Epithelial cell of proximal tubule (primary cell): ENCODE results near the gene LSAMP. TPM values are rescaled to one million over a fixed set of nuclear protein-coding genes. Genes with fewer than 3 reads are reported as not detected.
"Not testable (repeated sequence)": the region's sequence is repeated elsewhere in the genome, so short reads cannot be mapped to it uniquely, and the experiment has no call there.

Experiments
- DNase-seq: peaks from one replicate; pipeline ENCODE4 v3.0.0-alpha.2; 2011; ENCODE audit warnings: low read depth
- H3K4me3 ChIP-seq: 2 replicates; pipeline ENCODE4 v1.5.1; 2011; ENCODE audit warnings: low read depth, mild to moderate bottlenecking, low read length
- CTCF ChIP-seq: conservative IDR thresholded peaks from 2 replicates; pipeline ENCODE4 v1.5.1; 2012; ENCODE audit warnings: low read depth, mild to moderate bottlenecking, low read length
- total RNA-seq: library from RNA; depleted of rRNA; stranded (reverse); fragments of >200 nt; gene quantifications from 2 replicates; pipeline ENCODE4 v1.2.3, GENCODE V29; 2015

The LSAMP gene
- total RNA-seq, 1 donor from 2014 or later, result 5.1 TPM

DNA sequence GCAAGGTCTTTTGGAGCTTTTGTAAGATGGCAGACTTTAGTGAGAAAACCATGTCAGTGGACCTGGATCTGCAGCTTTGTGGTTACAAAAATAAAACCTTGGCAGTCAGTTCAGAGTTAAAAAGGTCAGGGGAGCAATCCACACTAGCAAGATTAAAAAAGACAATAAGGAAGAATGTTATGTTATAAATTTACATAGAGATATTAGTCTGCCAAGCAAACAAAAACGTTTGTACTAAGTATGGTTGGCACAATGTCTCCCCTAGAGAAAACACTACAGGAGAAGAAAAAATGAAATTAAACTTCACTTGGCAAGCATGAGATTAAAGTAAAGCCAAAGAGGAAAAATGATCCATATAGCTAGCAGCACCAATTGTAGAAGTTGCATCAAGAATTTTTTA, 205.0 kb downstream of the LSAMP start:
- no peak for TF ChIP-seq CTCF
- DNase-seq, result no peak
- H3K4me3 ChIP-seq, result no peak overlapping the region

DNA sequence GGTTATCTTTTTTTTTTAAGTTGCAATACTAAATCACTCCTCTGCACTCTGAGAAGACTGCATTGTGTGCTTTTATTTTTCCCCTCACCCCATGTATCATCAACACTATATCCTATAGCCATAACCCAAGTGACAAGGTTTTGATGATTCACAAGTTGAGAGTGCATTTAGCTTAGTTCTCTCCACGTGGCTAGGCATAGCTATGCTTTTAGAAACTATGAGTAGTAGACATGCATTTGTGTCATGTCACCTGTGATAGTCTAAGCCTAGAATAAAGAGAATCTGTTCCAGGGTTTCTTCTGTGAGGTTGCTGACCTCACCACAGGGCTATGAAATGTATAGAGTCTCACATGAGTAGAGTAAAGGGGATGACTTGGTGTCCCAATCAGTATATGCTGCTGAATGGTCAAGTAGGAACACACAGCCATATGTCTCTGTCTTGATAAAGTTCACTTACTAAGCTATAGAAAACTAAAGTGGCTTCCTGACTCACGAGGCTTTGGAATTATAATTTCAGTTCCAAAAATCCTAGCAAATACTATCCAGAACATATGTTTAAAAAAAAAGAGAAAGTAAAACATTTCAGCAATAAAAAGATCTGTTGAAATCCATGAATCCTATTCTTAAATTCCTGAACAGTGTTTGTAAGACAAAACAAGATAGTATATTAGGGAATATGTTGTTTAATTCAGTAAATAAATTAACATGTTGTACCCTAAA, 206.3 kb downstream of the LSAMP start:
- TF ChIP-seq CTCF, result no peak
- no peak for DNase-seq
- H3K4me3 ChIP-seq, result no peak overlapping the region

DNA sequence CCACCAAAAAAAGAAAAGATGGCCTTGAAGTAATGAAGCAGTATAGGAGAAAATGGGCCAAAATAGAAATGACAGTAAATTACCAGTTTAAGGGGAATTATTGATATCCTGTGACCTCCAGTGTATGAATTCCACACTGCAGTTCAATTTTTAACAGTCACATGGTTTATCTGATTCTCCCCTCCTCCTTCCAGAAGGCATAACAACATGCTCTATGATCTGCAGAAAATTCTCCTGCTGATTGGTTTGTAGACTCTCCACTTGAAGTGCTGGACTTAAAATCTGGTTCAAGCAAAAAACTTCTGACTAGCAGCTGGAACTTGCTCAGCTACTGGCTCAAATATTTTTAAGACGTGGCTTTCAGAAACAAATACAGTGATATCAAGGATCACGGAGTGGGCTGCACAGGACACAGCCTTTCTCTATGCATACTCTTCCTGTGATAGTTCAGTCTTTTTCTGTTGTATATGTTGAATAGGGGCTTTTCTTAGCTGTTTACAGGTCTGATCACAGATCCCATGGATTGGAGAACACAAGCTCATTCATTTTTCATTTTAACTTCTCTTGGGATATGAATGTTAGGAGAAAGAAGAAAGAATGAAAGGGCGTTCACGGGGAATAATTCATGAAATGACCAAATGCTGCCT, 211.5 kb downstream of the LSAMP start:
- H3K4me3 ChIP-seq, result no peak overlapping the region
- no peak for TF ChIP-seq CTCF
- DNase-seq, result no peak

DNA sequence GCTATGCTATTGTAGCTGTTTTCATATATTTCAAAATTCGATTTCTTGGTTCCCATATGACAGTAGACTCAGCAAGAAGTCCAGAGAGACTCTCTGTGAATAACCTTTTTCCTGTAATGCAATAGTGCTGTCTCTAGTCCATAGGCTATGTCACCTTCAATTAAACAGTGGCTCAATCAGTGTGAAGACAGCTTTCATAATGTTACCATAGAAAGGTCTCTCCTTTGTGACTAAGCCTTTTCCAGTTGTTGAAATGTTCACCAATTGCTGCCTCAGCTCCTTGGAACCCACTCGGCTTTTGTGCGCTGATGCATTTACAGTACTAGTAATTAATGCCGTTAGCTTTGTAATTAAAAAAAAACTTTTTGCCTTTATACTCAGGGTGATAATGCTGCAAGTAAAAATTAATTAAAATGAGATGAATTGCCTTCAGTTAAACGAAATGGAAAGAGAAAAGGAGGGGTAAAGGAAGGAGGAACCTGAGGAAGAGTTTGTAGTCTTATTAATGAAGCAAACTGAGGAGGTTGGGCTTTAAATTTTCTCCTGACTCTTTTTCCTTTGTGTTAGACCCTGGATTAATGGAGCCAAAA, 214.8 kb downstream of the LSAMP start:
- no peak for DNase-seq
- H3K4me3 ChIP-seq, result no peak overlapping the region
- no peak for TF ChIP-seq CTCF

DNA sequence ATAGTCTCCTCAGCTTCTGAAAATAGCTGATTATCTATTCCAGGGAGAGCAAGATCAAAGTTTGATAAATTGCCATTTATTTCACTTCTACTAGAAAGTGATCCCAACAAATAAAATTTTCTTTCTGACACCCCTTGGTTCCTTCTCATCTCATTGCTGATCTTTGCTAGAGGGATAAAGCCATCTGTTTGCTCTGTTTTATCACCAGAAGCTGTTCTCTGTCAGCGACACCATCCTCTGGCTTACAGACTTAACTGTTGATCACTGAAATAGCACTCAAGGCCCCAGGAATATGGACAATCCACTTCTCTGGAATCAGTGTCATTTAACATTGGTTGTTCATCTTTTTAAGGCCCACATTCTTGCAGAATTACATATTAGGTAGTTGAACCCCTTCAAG, 219.0 kb downstream of the LSAMP start:
- DNase-seq, result no peak
- TF ChIP-seq CTCF, result no peak
- no peak overlapping the region for H3K4me3 ChIP-seq

DNA sequence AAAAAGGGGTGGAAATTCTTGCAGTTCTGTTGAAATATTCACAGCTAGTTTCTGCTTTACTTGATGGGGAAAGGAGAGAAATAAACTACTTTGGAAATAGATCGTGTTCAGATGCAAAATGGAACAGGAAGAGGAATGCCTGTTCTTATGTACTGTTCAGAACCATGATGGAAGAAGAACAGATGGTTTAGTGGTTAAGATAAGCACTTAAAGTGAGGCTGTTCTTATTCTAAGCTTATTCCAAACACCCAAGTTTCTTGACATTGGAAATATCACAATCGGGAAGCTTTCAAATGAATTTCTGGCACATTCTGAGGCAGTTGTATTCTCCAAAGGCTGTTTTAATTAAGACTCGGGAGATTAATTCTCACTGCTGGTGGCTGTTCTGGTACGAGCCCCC, 228.5 kb downstream of the LSAMP start:
- no peak for DNase-seq
- TF ChIP-seq CTCF, result no peak
- H3K4me3 ChIP-seq, result no peak overlapping the region

DNA sequence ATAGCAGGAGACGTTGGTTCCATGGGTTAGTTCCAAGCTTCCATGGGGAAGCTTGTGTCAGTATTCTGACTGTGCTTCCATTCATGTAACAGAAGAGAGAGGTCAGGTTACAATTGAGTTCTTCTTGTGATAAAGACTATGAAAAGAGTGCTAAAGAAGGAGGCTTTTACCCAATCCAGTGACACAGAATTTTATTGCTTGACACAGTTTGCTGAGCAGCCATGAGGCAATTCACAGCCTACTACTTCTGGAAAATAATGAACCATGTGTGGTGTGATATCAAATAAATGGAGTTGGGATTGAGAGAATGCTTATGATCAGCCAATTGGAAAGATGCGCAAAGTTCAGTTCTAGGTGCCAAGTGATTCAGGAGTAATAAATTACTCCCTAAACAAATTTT, 233.4 kb downstream of the LSAMP start:
- no peak for TF ChIP-seq CTCF
- no peak for DNase-seq
- no peak overlapping the region for H3K4me3 ChIP-seq

DNA sequence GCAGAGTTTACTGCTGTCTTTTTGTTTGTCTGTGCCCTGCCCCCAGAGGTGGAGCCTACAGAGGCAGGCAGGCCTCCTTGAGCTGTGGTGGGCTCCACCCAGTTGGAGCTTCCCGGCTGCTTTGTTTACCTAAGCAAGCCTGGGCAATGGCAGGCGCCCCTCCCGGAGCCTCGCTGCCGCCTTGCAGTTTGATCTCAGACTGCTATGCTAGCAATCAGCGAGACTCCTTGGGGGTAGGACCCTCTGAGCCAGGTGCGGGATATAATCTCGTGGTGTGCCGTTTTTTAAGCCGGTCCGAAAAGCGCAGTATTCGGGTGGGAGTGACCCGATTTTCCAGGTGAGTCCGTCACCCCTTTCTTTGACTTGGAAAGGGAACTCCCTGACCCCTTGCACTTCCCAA, 236.5 kb downstream of the LSAMP start:
- not testable (repeated sequence) for H3K4me3 ChIP-seq, DNase-seq
